GM21825 (cell line): ENCODE data around the gene FHOD3.

Source experiments
- ATAC-seq: cut with Tn5 transposase; IDR thresholded peaks from one replicate; pipeline ENCODE4 v1.9.1; 2021; ENCODE audit warnings: mild to moderate bottlenecking, moderate library complexity; ENCODE audit not compliant: unreplicated experiment

Gene FHOD3

DNA sequence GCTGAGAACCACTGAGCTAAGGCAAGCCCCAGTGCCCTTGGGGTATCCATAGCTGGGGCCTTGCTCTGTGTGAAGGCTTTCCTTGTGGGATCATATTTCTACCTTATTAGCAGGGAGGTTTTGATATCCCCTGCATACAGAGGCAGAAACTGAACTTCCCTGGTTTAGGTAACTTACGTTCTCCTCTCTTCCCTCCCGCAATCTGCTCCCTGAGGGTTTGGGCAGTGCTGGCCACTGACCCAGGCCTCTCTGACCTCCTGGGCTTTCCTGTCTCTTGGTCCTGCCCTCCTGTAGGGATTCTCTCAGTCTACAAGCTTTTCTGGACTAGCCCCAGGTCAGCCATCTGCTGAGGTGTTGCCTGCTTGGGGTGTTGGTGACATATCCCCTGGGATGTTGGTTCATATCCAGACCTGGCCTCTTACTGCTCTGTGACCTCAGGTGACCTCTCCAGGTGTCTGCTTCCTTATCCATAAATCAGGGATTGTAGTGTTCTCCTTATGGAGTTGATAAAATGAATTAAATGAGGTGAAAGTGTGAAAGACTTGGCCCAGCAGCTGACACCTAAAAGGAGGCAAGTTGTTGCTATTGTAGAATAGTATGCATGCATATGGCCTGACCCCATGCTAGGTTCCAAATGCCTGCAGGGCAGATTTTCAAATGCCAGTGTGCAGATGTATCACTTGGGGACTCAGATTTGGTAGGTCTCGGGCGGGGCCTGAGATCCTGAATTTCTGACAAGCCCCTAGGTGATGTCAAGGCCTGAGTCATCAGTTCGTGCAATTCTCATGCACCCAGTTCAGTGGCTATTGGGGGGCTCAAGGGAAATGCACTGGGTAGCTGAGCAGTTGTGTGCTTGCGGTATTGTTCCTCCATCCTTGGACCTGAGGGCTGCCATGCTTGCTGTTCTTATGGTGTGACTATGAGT lies 106.6 kb downstream of the FHOD3 start:
- ATAC-seq, result no peak

GRCh38 chr18:36405611-36406010 lies 108.1 kb downstream of the FHOD3 start:
- ATAC-seq, result no peak

DNA sequence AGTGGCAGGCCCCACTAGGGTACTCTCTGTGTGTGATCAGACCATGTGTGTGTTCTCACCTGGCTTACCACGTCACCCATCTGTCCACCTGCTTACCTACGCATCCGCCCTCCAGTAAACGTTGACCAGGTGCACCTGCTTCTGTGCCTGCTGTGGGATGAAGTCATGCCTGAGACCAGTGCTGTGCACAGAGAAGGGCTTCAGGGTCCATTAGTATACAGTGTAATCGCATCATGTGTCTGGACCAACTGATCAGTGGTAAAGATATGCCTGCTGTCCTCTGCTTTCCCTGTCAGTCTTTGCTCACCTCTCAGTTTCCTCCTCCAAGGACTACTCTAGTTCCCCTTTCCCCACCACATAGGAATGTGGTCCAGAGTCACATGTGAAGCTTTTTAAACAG lies 109.3 kb downstream of the FHOD3 start:
- no peak for ATAC-seq

GRCh38 chr18:36408606-36409005 lies 111.1 kb downstream of the FHOD3 start:
- ATAC-seq, result no peak

DNA sequence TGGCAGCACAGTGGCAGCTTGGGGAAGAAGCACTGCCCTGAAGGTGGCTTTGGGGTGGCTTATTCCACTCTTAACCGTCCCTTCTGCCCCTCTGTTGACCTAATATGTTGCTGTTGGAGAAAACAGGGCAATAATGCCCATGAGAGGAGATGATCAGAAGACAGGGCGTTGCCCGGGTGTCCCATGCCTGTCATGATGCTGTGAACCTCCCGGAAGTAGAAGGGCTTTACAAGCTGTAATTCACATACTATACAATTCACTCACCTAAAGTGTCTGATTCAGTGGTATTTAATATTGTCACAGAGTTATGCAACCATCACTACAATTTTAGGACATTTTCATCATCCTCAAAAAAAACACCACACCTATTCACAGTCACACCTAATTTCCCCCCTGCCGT lies 112.3 kb downstream of the FHOD3 start:
- ATAC-seq, result no peak

GRCh38 chr18:36410346-36410745 lies 112.8 kb downstream of the FHOD3 start:
- no peak for ATAC-seq

GRCh38 chr18:36411745-36412168 lies 114.2 kb downstream of the FHOD3 start:
- ATAC-seq, result no peak

- ATAC-seq, result no peak
Observed at GRCh38 chr18:36412778-36413177, 115.3 kb downstream of the FHOD3 start.

DNA sequence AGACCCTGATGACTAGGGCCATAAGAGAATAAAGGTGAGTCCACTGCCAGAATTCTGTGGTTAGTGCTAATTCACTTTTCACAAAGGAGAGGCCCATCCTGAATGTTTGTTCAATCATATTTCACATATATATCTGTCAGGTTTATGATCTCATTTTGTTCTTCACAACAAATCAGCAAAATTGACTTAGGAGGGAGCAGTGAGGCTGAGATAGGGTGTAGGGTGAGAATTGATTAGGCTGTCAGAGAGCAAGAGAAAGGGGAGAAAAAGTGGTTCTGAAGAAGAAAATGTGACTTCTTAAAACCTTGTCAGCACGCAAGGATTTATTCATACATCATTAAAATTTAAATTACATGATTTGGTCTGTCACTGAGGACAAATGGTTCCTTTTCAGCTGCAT lies 117.7 kb downstream of the FHOD3 start:
- ATAC-seq, result no peak

GRCh38 chr18:36415625-36416024 lies 118.1 kb downstream of the FHOD3 start:
- no peak for ATAC-seq

- ATAC-seq, result no peak
Observed at GRCh38 chr18:36419188-36419899, 121.8 kb downstream of the FHOD3 start.

GRCh38 chr18:36419900-36420531 lies 122.5 kb downstream of the FHOD3 start:
- no peak for ATAC-seq

GRCh38 chr18:36420826-36421225 lies 123.3 kb downstream of the FHOD3 start:
- no peak for ATAC-seq

- no peak for ATAC-seq
Observed at GRCh38 chr18:36424741-36425142, 127.2 kb downstream of the FHOD3 start.

GRCh38 chr18:36427369-36427768 lies 129.9 kb downstream of the FHOD3 start:
- no peak for ATAC-seq

DNA sequence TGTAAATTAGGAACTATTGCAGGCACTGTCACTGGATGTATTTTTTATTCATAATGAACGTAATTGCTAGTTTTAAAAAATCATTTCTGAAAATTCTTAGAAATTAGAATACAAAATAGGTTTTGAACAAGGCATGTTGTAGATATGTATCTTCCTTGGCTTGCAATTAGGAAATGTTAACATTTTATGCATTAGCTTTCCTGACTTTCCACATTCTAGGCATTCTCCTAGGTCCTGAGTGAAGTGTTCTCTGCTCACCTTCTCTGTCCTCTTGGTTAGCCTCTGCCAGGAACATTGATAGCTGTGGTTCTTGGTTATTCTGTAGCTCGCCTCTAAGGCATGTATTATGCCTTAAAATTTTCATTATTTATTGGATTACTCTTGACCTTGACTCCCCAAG lies 130.3 kb downstream of the FHOD3 start:
- ATAC-seq, result no peak

DNA sequence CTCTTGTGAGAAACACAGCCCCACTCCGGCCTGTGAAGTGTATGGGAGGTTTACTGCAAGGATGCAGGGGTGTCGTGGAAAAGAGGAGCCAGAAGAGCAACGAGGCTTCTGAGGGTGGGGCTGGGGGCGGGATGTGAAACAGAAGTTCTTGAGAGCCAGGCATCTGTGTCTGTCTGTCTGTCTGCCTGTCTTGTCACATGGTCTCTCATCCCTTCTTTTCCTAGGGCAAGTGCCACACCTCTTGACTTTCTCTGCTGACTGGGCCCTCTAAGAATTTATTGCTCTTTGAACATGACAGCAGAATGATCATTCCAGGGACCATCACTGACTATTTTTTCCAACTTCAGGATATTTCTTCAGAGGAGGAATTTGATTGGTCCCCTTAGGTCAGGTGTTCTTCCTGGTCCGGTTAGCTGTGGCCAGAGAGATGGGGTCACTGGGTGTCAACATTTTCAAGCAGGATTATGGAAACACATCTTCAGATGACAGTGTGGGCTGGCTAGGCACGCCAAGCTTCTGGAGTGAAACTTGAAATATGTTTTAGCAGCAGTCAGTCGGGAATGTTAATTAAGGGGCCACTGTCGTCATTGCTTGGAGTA lies 131.0 kb downstream of the FHOD3 start:
- no peak for ATAC-seq

- ATAC-seq, result no peak
Observed at GRCh38 chr18:36432880-36433555, 135.5 kb downstream of the FHOD3 start.

GRCh38 chr18:36436387-36436786 lies 138.9 kb downstream of the FHOD3 start:
- no peak for ATAC-seq

DNA sequence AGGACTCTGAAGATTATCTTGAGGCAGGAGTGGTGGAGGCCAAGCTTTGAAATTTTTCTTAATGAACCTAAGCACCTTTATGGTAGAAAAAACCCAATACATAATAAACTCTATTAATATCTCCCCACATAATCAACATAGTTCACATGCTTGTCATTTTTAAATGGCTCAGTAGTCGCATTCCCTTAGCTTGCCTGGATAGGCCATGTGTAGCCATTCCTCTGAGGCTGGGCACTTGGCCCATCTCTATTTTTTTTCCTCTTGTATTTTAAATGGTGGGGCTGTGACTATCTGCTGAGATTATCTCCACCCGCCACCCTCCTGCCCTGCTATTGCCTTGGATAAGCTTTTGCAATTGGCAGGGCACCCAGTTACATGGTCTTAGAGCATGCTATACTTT lies 143.1 kb downstream of the FHOD3 start:
- ATAC-seq, result no peak
